ENCODE data around the gene SGIP1.

GRCh38 chr1:66539491-66539890 lies 5.5 kb downstream of the SGIP1 start:
- TF ChIP-seq POLR2A (IDR thresholded peaks at IDR 0.05; ENCODE audit: low read depth, low read length) (no peak), TAF1 (IDR thresholded peaks at IDR 0.05; ENCODE audit: low read depth, low read length) (no peak), SPI1 (IDR thresholded peaks at IDR 0.05; ENCODE audit: low read depth, low read length) (no peak), POLR2AphosphoS5 (IDR thresholded peaks at IDR 0.05; ENCODE audit: low read depth, low read length) (no peak), PAX5 (IDR thresholded peaks at IDR 0.05; ENCODE audit: insufficient read depth, low read length, severe bottlenecking) (no peak)
